NCI-H748 treated with DMSO at 0.1 percent for 48 hours (cell line): ENCODE measurements around the gene ENTPD1.
A peak's percentile ranks its signal among the peaks of the same experiment; 100 is the strongest.
"Not testable (repeated sequence)": the region's sequence is repeated elsewhere in the genome, so short reads cannot be mapped to it uniquely, and the experiment has no call there.

Experiments
- DNase-seq: peaks from one replicate; lab custom pipeline; 2025; lab: John Stamatoyannopoulos, UW

The ENTPD1 gene

DNA sequence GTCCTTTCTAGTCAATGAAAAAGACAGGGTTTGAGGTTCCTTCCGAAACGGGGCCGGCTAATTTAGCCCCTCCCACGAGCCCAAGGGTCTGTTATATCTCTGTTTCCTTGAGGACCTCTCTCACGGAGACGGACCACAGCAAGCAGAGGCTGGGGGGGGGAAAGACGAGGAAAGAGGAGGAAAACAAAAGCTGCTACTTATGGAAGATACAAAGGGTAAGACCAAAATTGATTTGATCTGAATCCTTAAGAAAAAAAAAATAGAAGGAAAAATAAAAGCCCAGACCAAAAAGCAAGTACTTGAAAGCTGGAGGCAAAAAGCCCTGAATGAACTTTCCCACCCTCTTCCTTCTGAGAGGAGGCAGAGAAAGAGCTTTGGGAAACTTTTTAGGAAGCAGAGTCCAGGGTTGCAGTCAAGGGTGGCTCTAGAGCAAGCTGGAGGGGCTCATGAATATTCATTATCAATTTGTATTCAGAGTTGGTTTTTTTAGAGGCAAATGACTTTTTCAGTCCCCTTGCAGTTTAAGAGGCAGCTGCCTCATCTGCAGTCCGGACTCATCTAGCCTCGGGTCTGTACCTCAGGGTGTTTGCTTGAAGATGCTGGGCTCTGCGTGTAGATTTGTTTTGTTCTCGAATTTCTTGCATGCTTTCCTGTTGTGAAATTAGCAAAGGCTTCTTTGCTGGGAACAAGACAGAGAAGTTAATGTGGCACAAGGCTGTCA is at the start of gene ENTPD1:
TSS of gene ENTPD1 (plus strand) at position 123 of the 721 bp plus-strand sequence. CDS start at position 200, 77 bp downstream.
- no peak for DNase-seq

DNA sequence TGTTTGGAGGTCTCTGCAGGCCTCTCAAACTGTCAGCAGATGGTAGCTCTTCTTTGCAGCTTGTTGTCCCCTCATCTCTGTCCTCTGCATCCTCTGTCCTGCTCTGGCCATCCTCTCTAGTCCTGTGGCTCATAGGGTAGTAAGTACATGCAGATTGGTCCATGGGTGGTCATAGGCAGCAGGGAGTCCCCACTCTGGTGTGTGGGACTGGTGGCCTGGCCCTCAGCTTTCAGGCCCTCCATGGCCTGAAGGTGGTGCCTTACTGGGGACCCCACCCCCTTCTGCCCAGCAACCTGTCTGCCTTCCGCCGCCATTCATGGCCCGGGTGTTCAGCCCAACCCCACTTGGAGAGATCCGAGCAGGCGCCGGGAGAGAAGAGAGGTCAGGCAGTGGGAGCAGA is 49.4 kb upstream of the ENTPD1 start:
- DNase-seq = no peak

- DNase-seq = no peak
These were observed 49.0 kb upstream of the ENTPD1 start for GRCh38 chr10:95706990-95707389.

DNA sequence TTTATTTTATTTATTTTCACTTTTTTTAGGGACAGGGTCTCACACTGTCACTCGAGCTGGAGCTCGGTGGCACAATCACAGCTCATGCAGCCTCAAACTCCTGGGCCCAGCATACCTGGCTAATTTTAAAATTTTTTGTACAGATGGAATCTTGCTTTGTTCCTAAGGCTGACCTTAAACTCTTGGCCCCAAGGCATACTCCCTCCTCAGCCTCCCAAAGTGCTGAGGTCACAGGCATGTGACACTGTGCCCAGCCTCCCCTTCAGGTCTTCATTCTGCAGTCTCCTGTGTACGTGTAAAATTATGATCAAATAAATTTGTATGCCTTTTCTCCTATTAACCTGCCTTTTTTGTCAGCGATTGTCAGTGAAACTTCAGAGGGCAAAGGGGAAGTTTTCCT is 44.5 kb upstream of the ENTPD1 start:
- no peak for DNase-seq

DNA sequence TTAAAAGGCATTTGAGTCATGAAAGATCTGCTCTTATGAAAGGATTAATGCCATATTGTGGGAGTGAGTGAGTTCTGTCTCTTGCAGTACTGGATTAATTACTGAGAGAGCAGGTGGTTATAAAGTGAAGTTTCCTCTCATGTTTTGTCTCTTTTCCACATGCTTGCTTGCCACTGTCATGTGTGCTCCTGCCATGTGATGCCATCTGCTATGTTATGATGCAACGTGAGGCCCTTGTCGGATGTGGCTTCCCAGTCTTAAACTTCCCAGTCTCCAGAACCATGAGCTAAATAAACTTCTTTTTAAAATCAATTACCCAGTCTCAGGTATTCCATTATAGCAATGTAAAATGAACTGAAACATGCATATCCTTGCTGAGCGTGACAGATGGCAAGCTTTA is 39.5 kb upstream of the ENTPD1 start:
- DNase-seq = no peak

DNA sequence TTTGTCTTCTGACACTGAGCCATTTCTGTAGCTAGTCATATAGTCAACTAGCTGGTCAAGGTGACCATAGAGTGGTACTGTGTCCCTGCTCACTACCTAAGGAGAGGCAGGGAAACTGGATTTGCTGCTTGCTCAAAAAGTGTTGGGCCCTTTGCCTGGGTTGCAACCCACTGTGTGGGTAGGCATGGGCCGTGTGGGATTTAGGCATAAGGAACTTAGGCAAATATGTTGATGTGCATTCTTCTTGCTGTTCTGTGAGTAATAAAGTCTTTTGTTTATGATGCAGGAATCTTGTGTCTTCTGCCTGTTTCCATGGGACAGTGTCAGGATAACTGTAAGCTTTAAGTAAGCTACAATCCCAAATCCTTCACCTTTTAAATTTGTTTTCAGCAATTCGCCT is 39.1 kb upstream of the ENTPD1 start:
- no peak for DNase-seq

DNA sequence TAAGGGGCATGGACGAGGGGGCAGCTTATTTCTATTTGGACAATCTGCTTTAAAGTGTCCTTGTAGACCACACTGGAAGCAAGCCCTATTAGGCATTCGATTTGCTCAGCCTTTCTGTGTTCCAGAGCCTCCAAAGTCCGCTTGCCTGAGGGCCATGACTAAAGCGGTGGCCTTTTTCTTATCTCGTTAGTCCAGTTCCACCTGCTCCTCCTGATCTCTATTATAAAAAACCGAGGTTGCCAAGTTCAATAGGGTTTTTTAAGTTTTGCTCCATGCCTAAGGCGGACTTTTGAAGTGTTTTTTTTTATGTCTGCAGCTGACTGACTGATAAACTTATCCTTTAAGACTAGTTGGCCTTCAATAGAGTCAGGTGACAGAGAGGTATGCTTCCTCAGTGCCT is 35.2 kb upstream of the ENTPD1 start:
- DNase-seq = not testable (repeated sequence)

DNA sequence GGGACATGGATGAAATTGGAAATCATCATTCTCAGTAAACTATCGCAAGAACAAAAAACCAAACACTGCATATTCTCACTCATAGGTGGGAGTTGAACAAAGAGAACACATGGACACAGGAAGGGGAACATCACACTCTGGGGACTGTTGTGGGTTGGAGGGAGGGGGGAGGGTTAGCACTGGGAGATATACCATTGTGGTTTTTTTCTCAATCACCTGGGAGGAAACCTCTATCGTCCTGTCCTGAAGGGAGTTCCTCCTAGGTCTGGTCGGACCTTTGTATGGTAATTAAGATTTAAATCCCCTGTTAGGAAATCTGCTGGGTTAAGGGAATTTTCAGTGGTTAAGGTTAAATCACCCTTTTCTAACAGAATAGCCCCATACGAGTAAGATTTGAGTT is 33.5 kb upstream of the ENTPD1 start:
- not testable (repeated sequence) for DNase-seq

GRCh38 chr10:95728526-95728925 is 27.4 kb upstream of the ENTPD1 start:
- no peak for DNase-seq

GRCh38 chr10:95729323-95730055 is 26.5 kb upstream of the ENTPD1 start:
- DNase-seq = no peak

DNA sequence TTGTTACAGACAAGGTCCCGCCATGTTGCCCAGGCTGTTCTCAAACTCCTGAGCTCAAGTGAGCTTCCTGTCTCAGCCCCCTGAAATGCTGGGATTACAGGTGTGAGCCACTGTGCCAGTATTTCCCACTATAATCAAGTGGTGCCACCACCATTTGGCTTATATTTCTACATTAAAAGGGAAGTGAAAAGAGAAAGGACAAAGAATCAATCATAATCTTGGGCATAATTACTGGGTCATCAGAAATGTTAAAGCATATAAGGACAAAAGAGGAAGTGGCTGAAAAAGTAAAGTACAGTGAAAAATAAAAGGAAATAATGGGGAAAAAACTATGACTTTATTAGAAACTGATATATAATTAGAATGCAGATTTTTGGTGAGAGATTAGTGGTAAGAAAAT is 25.7 kb upstream of the ENTPD1 start:
- no peak for DNase-seq

- not testable (repeated sequence) for DNase-seq
These were observed 23.1 kb upstream of the ENTPD1 start for GRCh38 chr10:95732907-95733306.

GRCh38 chr10:95739056-95739455 is 16.9 kb upstream of the ENTPD1 start:
- no peak for DNase-seq

DNA sequence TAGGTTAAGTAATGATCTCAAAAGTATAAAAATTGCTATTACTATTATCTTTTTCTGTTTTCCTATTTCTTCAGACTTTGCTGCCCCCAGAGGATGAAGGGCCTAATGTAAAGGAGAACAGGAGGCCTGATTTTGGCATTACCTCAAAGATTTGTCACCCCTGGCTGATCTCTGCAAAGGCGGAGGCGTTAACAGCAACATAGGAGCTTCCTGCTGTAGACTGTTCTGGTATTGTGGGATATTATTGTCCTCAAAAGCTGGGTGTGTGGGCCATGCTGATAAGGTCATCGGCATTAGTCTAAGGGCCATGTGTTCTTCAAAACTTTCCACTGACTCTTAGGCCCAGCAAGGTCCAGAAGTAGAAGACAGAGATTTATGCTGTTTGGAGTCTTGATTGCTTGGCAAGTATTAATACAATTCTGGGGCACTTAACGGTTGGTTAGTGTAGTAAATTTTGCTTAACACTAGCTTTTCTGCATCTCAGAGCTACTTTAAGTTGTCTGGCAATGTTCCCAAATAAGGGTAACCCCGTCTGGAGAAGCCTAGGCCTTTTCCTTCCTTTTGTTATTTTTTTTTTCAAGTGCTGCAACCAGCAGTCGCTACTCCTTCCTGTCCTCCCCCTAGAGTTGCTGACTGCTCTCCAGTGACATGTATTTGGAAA is 14.0 kb upstream of the ENTPD1 start:
- no peak for DNase-seq

DNA sequence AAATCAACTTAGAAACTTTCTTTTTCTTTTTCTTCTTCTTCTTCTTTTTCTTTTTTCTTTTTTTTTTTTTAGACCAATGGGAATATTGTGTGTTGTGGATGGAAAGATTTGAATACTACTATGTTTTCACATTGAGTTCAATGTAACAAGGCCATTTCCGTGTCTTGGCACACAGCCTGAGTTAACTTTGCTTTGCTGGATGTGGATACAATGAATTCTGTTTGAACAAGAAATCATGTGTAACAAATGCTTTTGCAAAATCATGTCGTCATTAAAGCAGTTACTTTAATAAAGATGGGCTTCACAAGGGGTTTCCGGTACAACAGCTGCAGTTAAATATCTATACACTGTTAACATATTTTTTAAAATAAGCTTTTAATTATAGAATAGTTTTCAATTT is 13.5 kb upstream of the ENTPD1 start:
- peak; percentile 30 for DNase-seq

GRCh38 chr10:95742962-95743535 is 12.9 kb upstream of the ENTPD1 start:
- DNase-seq = no peak

DNA sequence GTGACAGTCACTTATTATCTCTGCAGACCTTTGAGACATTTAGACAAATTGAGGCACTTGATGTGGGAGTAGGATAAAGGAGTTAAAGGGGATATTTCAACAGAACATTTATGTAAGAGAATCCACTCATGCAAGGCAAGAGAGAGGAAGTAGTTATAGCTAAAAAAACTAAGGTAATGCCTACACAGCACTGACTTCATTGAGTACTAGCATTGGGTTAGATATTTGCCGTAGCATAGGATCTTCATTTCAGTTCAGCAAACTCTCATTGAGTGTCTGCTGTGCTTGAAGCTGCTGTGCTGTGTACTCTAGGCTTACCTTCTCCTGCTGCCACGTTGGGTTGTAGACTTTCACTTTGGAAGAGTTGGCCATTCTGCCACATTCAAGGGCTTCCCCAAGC is 10.5 kb upstream of the ENTPD1 start:
- DNase-seq = no peak

GRCh38 chr10:95748349-95748748 is 7.6 kb upstream of the ENTPD1 start:
- DNase-seq = no peak

GRCh38 chr10:95755511-95756004 is 405 bp upstream of the ENTPD1 start:
- DNase-seq = no peak

DNA sequence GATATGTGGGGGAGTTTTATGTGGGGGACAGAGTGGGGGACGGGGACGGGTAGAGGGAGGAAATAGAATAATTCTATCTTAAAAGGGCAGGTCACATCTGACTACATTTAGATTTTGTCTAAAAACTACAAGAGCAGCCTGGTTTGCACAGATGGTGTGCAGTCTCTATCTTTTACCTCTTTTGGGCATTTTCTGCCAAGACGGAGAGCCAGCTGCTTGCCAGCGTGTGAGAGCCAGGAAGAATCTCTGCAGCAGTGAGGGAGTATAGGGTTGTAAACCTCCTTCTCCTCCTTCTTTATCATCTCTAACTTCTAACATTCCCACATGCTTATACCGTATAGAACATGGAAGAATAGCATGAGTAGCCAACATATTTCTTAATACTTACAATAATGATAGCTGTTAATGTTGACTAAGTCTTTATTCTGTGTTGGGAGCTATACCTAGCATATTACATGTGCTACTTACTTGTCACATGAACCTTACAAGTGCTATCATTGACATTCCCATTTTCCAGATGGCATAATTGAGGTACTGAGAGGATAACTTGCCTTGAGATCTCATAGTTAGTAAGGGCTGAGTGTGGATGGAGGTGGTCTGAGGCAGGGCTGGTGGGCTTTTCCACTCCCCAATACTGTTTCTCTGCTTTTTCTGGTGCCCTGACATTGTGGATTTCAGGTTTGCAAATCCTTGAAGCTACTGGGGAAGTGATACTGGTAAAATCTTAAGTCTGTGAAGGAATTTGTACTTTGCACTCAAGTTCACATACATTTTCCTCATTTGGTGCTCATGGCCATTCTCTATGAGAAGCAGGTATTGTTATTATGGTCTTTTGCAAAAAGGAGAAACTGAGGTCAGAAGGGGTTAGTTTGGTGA is 1.1 kb downstream of the ENTPD1 start:
- no peak for DNase-seq

GRCh38 chr10:95758351-95759025 is 2.5 kb downstream of the ENTPD1 start:
- DNase-seq = no peak
